Urinary bladder (tissue), 4 donors: Measurements from ENCODE around the gene SIRT6. TPM values are rescaled to one million over a fixed set of nuclear protein-coding genes. Genes with fewer than 3 reads are reported as not detected.
"Not testable (repeated sequence)": the region's sequence is repeated elsewhere in the genome, so short reads cannot be mapped to it uniquely, and the experiment has no call there.

ENCODE experiments used
- DNase-seq: peaks from one replicate; pipeline ENCODE4 v3.0.0-alpha.2; 2015; ENCODE audit errors: extremely low spot score
- H3K27ac ChIP-seq: one replicate; pipeline ENCODE4 v1.5.1; 2013; ENCODE audit warnings: low read depth, mild to moderate bottlenecking, moderate library complexity
- H3K36me3 ChIP-seq: one replicate; pipeline ENCODE4 v1.6.1; 2013; ENCODE audit warnings: mild to moderate bottlenecking, moderate library complexity; ENCODE audit not compliant: insufficient read depth
- H3K4me1 ChIP-seq: one replicate; pipeline ENCODE4 v1.6.1; 2013; ENCODE audit warnings: mild to moderate bottlenecking, moderate library complexity; ENCODE audit not compliant: insufficient read depth
- H3K4me3 ChIP-seq: one replicate; pipeline ENCODE4 v1.5.1; 2013; ENCODE audit warnings: low read depth, low read length
- WGBS: extraction: QIAGEN DNeasy Blood & Tissue Kit; methylation state at CpG from one replicate; pipeline ENCODE4 v1.1.7; 2013; 5-methylcytosine and 5-hydroxymethylcytosine counted together
- polyA plus RNA-seq: library from polyadenylated mRNA; stranded (reverse); fragments of 200-250 nt; gene quantifications from one replicate; pipeline ENCODE4 v1.2.3, GENCODE V29; 2013
- total RNA-seq: library from RNA; depleted of rRNA; stranded (reverse); fragments of >200 nt; gene quantifications from one replicate; pipeline ENCODE4 v1.2.3, GENCODE V29; 2014
- donor health status: healthy with polysubstance abuse.
- donor health status: healthy.

SIRT6 gene
- total and polyA plus RNA-seq, 2 donors, result 7.2 to 23.8 TPM

DNA sequence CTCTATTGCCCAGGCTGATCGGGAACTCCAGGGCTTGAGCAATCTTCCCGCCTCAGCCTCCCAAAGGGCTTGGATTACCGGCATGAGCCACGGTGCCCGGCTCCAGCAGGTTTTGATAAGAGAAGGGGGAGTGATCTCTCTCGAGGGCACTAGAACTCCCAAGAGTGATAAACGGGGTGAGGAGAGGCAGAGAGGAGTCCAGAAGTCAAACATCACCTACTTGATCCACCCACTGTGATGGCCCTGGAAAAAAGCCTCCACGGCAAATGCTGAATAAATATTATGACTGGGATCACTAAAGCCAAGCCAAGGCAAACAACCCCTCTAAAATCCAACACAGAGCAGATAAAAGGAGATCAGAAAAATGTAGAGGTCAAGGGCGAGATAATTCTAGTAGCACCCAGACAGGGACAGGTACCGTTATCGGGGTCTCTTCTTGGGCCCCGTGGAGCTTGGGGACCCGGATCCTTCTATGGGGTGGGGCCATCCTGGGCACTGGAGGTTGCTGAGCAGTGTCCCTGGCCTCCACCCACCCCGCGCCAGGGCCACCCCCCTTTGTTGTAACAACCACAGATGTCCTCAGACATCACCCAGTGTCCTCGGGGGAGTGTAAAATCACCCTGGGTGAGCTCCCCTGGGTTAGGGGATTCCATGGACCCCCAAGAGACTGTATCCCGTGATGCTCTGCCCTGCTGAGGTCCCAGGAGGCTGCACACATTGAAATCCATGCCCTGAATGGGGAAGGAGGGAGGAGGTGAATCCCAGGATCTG is 32.7 kb downstream of the SIRT6 start:
- Histone ChIP-seq H3K27ac (no peak overlapping the region), H3K36me3 (no peaks in the 10 kb centered on the region), H3K4me1 (no peaks in the 10 kb centered on the region), H3K4me3 (no peak overlapping the region)
- WGBS, result 46% methylated on average over 17 of the region's 17 CpGs
- no peak for DNase-seq

DNA sequence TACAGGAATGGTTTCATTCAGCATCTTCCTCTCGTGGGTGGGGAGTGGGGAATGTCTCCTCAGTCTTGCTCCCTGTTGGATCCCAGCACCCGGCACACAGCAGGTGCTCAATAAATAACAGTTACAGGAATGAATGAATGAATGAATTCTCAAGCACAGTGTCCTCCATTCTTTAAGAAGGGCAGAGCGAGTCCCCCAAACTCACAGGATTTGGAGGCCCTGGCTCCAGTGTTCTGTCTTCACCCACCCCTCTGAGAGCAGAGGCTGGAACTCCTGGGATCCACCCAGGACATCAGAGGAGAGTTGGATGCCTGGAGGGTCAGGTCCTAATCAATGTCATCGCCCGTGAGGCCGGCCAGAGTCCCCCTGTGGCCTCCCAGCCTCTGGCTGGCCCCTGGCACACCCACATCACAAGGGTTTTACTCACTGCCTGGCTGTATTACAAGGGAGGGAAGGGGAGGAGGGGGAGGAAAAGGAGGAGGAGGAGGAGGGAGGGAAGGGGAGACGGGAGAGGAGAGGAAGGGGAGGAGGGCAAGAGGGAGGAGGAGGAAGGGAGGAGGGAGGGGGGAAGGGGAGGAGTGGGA is 37.6 kb downstream of the SIRT6 start:
- 31% methylated on average over 7 of the region's 7 CpGs for WGBS
- H3K4me3 ChIP-seq, result no peak overlapping the region
- H3K36me3 ChIP-seq, result no peaks in the 10 kb centered on the region
- no peaks in the 10 kb centered on the region for H3K4me1 ChIP-seq
- DNase-seq, result no peak
- no peak overlapping the region for H3K27ac ChIP-seq

DNA sequence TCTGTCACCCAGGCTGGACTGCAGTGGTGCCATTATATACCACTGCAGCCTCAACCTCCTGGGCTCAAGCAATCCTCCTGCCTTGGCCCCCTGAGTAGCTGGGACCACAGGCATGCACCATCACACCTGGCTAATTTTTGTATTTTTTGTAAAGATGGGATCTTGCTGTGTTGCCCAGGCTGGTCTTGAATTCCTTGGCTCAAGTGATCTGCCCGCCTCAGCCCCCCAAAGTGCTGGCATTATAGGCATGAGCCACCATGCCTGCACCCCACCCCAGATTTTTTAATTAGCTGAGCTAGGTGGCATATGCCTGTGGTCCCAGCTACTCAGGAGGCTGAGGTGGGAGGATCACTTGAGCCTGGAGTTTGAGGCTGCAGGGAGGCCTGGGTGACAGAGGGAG is 39.4 kb downstream of the SIRT6 start:
- DNase-seq, H3K36me3 ChIP-seq, H3K4me3 ChIP-seq, H3K27ac ChIP-seq, H3K4me1 ChIP-seq: not testable (repeated sequence)
- WGBS, result 86% methylated on average over 1 of the region's 1 CpG

DNA sequence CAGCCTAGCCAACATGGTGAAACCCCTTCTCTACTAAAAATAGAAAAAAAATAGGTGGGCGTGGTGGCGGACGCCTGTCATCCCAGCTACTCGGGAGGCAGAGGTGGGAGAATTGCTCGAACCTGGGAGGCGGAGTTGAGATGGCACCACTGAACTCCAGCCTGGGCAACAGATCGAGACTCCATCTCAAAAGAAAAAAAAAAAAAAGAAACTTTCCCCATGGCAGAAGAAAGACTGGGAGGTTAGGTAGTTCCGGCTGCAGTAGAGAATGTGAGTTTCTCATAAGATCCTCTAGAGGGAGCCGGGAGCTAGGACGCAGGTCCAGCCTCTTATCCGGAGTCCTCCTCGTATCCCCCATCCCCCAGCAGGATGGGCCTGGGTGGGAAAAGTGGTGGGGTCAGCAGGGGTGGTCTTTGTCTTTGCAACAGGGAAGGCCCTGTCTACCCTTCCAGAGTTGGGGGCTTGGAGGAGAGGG is 42.1 kb downstream of the SIRT6 start:
- 29% methylated on average over 12 of the region's 12 CpGs for WGBS
- Histone ChIP-seq H3K27ac (no peak overlapping the region), H3K4me1 (no peaks in the 10 kb centered on the region), H3K4me3 (no peak overlapping the region), H3K36me3 (no peaks in the 10 kb centered on the region)
- DNase-seq, result no peak

DNA sequence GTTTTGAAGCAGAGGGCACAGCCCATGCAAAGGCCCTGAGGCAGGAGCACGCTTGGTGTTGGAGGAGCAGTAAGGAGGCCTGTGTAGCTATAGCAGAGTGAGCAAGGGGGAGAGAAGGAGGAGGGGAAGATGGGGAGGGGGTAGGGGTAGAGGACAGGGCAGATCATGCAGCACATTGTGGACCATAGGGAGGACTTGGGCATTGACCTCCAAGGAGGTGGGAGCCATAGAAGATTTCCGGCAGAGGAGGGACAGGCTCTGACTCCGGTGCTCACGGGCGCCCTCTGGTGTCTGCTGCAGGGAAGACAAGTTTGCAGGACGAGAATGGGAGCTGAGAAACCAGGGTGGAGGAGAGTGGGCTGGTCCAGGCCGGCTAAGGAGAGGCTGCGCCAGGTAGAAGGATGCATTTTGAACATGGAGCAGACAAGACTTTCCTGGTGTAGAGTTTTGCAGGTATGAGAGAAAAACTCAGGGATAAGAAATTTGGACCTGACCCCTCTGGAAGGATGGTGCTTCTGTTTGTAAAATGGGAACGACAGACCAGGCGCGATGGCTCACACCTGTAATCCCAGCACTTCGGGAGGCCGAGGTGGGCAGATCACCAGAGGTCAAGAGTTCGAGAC is 42.6 kb downstream of the SIRT6 start:
- no peak overlapping the region for H3K4me3 ChIP-seq
- H3K4me1 ChIP-seq, result no peaks in the 10 kb centered on the region
- H3K36me3 ChIP-seq, result no peaks in the 10 kb centered on the region
- no peak for DNase-seq
- H3K27ac ChIP-seq, result no peak overlapping the region
- 36% methylated on average over 14 of the region's 14 CpGs for WGBS

DNA sequence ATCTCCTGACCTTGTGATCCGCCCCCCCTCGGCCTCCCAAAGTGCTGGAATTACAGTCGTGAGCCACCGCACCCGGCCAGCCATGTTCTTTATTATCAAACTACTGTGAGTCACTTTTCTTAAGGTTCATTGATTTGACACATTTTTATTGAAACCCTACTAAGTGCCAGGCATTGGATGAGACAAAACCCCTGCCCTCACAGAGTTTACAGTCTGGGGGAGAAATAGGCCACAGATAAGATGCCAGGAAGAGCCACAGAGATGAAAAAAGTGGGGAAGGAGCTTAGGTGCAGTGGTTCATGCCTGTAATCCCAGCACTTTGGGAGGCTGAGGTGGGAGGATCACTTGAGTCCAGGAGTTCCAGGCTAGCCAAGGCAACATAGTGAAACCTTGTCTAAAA is 43.9 kb downstream of the SIRT6 start:
- Histone ChIP-seq H3K36me3 (no peaks in the 10 kb centered on the region), H3K4me1 (no peaks in the 10 kb centered on the region), H3K4me3 (no peak overlapping the region), H3K27ac (no peak overlapping the region)
- no peak for DNase-seq
- WGBS, result 77% methylated on average over 5 of the region's 5 CpGs

DNA sequence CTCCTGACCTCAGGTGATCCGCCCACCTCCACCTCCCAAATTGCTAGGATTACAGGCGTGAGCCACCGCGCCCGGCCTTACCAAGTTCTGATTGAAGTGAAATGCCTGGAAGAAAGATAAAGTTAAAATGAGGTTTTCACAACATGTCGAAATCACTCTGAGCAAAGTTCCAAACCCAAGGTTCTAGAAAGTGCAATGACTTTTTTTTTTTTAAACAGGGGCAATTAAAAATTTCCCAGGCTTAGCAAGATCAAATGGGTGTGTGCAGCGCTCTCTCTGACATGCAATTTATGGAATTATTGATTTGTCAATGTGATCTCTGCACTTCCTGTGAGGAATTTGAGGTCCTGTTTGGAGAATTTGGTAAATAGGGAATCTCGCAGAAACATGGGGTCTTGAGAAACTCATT is 45.7 kb downstream of the SIRT6 start:
- H3K4me1 ChIP-seq, result no peaks in the 10 kb centered on the region
- no peak for DNase-seq
- no peak overlapping the region for H3K4me3 ChIP-seq
- no peaks in the 10 kb centered on the region for H3K36me3 ChIP-seq
- WGBS, result 91% methylated on average over 8 of the region's 8 CpGs
- H3K27ac ChIP-seq, result no peak overlapping the region

DNA sequence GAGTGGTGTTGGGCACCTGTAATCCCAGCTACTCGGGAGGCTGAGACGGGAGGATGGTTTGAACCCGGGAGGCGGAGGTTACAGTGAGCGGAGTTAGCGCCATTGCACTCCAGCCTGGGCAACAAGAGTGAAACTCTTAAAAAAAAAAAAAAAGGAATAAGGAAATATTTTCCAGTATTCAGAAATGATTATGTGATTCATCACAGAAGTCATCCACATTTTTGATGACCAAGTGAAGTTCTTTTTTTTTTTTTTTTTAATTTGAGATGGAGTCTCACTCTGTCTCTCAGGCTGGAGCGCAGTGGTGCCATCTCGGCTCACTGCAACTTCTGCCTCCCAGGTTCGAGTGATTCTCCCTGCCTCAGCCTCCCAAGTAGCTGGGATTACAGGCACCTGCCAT is 47.0 kb downstream of the SIRT6 start:
- H3K4me3 ChIP-seq, H3K27ac ChIP-seq, H3K4me1 ChIP-seq, H3K36me3 ChIP-seq, DNase-seq: not testable (repeated sequence)
- WGBS, result 90% methylated on average over 9 of the region's 9 CpGs

DNA sequence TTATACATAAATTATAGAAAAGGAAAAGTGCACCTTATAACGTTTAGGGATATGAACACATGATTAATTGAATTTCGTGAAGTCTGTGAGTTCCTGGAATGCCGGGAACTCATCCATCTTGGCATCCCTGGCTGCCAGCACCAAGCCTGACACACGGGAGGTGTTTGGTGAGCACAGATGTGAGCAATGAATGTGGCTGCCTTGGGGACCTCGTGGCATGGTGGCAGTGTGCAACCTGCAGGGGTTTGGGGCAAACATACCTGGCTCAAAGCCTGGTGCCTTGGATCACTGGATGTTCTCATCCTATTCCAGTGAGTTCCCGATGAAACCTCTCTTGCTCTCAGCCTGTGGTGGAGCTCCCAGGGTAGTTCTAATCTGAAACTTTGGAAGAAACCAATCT is 48.0 kb downstream of the SIRT6 start:
- no peak for DNase-seq
- H3K4me1 ChIP-seq, result no peaks in the 10 kb centered on the region
- WGBS, result 36% methylated on average over 6 of the region's 6 CpGs
- no peak overlapping the region for H3K4me3 ChIP-seq
- no peaks in the 10 kb centered on the region for H3K36me3 ChIP-seq
- no peak overlapping the region for H3K27ac ChIP-seq

DNA sequence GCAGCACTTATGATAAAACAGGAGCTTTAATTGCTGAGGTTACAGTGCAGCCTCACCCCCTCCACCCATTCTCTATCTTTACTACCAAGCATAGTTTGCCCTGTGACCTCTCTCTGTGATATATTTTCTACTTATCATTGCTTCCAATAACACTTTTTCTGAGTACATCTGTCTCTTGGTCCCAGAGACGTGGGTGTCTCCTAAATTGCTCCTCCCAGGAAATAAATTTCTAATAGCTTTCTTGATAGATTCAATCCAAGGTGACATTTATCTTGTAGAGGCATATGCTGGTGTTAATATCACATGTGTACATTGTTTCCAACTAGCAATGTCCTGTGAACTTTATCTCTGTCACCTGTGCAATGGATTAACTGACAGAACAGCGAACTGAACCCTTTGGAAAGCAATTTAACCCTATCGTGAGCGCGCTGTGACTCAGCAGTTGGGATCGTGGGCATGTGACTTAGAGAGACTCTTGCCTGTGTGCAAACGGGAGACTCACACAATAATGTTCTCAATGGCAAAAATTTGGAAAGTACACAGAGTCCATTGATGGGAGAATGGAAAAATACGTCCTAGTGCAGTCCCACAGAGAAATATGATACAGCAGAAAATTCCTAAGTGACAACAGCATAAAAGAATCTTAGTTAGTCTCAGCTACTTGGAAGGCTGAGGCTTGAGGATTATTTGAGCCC is 51.5 kb downstream of the SIRT6 start:
- H3K27ac ChIP-seq, result no peak overlapping the region
- no peak for DNase-seq

DNA sequence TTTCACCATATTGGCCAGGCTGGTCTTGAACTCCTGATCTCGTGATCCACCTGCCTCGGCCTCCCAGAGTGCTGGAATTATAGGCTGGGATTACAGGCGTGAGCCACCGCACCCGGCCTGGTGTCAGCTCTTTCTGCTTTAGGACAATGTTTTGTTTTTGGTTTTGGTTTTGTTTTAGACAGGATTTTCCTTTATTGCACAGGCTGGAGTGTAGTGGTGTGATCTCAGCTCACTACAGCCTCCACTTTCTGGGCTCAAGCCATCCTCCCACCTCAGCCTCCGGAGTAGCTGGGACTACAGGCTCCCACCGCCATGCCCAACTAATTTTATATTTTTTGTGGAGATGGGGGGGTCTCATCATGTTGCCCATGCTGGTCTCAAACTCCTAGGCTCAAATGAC is 53.3 kb downstream of the SIRT6 start:
- WGBS, result 91% methylated on average over 7 of the region's 7 CpGs
- H3K4me3 ChIP-seq, H3K27ac ChIP-seq, H3K36me3 ChIP-seq, DNase-seq, H3K4me1 ChIP-seq: not testable (repeated sequence)

More for the DNA sequence above, 51.5 kb downstream of the SIRT6 start:
- no peak overlapping the region for H3K4me3 ChIP-seq
- 39% methylated on average over 8 of the region's 8 CpGs for WGBS
- H3K4me1 ChIP-seq, result no peaks in the 10 kb centered on the region
- no peaks in the 10 kb centered on the region for H3K36me3 ChIP-seq

DNA sequence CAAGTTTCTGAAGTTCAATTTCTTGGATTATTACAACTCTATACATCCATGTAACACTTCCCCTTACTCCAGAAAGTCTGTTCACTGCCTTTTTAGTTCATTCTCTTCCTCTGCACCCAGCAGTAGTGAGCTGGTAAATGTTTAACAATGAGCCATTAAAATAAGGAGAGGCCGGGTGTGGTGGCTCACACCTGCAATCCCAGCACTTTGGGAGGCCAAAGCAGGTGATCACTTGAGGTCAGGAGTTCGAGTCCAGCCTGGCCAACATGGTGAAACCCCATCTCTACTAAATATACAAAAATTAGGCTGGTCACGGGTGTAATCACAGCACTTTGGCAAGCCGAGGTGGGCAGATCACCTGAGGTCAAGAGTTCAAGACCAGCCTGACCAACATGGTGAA is 55.0 kb downstream of the SIRT6 start:
- WGBS, result 86% methylated on average over 4 of the region's 4 CpGs
- H3K4me3 ChIP-seq, H3K4me1 ChIP-seq, H3K36me3 ChIP-seq, H3K27ac ChIP-seq, DNase-seq: not testable (repeated sequence)

DNA sequence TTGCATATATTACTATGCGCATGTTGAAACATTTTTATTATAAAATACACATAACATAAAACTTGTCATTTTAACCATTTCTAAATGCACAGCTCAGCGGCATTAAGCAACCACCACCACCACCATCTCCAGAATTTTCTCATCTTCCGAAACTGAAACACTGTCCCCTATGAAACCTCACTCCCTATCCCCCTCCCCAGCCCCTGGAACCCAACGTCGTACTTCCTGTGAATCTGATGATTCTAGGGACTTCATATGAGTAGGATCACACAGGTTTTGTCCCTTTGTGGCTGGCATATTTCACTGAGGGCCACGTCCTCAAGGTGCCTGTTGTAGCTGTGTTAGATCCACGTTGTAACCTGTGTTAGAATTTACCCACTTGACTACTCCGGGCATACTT is 57.7 kb downstream of the SIRT6 start:
- peak overlapping the region; percentile 100 for H3K4me3 ChIP-seq
- H3K4me1 ChIP-seq, result peaks cover 4% of the 10 kb centered on the region
- 48% methylated on average over 8 of the region's 8 CpGs for WGBS
- no peak overlapping the region for H3K27ac ChIP-seq
- peaks cover 2% of the 10 kb centered on the region for H3K36me3 ChIP-seq
- no peak for DNase-seq
